ENCODE measurements around the gene PANX3. TPM values are rescaled to one million over a fixed set of nuclear protein-coding genes. Genes with fewer than 3 reads are reported as not detected.

Gene PANX3
- total RNA-seq, 1 experiment from 2014 or later, result not detected

GRCh38 chr11:124595302-124595701 is 15.9 kb upstream of the PANX3 start:
- Histone ChIP-seq H3K79me2 (ENCODE audit: low read length) (no peaks in the 10 kb centered on the region), H3K36me3 (ENCODE audit: low read depth, low read length) (no peaks in the 10 kb centered on the region), H3K4me3 (ENCODE audit: low read length) (no peak overlapping the region), H3K27me3 (ENCODE audit: low read length) (peaks cover 73% of the 10 kb centered on the region), H2AFZ (ENCODE audit: low read length) (no peak overlapping the region), H3K9me3 (ENCODE audit: low read length) (no peaks in the 10 kb centered on the region), H4K20me1 (ENCODE audit: low read length) (no peaks in the 10 kb centered on the region), H3K9ac (ENCODE audit: low read length) (no peak overlapping the region), H3K27ac (ENCODE audit: low read length) (no peak overlapping the region), H3K4me2 (ENCODE audit: low read length) (no peak overlapping the region), H3F3A (ENCODE audit: low read length, unreplicated experiment) (no peaks in the 10 kb centered on the region), H3K4me1 (ENCODE audit: insufficient read depth, low read length) (no peaks in the 10 kb centered on the region), H3K9me2 (replicated peaks; ENCODE audit: low read length) (no peaks in the 10 kb centered on the region)
- DNase-seq (no peak), ATAC-seq (no peak)
- intact Hi-C loops (cut with micrococcal nuclease), result no loop called here
- POLR2A ChIA-PET (ENCODE audit: unreplicated experiment), result no interaction called here
- CTCF ChIA-PET, result no interaction called here
- TF ChIP-seq EZH2phosphoT487 (IDR thresholded peaks at IDR 0.05; ENCODE audit: borderline replicate concordance, low read length) (no peak), EZH2 (IDR thresholded peaks at IDR 0.05; ENCODE audit: low read length, unreplicated experiment) (no peak)
- TF ChIP-seq, protein P1, sequence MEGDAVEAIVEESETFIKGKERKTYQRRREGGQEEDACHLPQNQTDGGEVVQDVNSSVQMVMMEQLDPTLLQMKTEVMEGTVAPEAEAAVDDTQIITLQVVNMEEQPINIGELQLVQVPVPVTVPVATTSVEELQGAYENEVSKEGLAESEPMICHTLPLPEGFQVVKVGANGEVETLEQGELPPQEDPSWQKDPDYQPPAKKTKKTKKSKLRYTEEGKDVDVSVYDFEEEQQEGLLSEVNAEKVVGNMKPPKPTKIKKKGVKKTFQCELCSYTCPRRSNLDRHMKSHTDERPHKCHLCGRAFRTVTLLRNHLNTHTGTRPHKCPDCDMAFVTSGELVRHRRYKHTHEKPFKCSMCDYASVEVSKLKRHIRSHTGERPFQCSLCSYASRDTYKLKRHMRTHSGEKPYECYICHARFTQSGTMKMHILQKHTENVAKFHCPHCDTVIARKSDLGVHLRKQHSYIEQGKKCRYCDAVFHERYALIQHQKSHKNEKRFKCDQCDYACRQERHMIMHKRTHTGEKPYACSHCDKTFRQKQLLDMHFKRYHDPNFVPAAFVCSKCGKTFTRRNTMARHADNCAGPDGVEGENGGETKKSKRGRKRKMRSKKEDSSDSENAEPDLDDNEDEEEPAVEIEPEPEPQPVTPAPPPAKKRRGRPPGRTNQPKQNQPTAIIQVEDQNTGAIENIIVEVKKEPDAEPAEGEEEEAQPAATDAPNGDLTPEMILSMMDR (conservative IDR thresholded peaks at IDR 0.05; ENCODE audit: low read depth, low read length), result no peak
- no TSS peak for BruUV-seq (replicated peaks)

- CTCF ChIA-PET, result no interaction called here
These were observed 13.6 kb upstream of the PANX3 start for GRCh38 chr11:124597626-124598025.

DNA sequence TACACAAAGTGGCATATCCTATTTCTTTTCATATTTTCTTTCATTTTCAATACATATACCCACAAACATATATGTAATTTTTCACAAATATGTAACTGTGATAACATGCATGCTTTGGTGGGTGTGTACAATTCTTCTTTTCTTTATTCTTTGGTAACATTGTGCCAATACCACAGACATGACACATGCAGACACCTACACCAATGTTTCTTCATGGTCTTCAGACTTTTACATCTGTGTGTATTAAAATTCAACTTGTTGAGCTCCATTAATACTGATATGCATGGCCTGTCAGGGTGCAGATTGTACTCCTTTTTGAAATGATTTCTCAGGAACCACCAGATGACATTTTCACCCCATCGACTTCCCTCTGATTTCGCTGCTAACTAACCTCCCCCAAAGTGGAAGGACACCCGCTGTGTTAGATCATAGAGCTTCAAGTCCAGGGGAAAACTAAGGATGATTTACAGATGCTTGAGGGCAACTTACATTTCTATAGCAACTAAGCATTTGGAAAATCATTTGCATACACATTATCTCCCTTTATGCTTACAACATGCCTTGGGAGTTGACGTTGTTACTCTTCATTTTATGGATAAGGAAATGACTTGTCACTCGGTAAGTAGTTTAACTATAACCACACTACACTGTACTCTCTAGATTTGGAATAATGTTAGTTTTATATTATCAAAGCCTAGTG is 10.5 kb upstream of the PANX3 start:
- ChIA-PET POLR2A (ENCODE audit: unreplicated experiment) (no interaction called here), CTCF (interaction anchor here (0.5 kb wide), 1 partner anchor 35 kb away, joined by 3 read pairs; no protein-coding TSS in a partner anchor)
- Histone ChIP-seq H3K27me3 (ENCODE audit: low read length) (peaks cover 23% of the 10 kb centered on the region), H3K79me2 (ENCODE audit: low read length) (no peaks in the 10 kb centered on the region), H3K9me2 (replicated peaks; ENCODE audit: low read length) (no peaks in the 10 kb centered on the region), H3K4me2 (ENCODE audit: low read length) (no peak overlapping the region), H3K27ac (ENCODE audit: low read length) (no peak overlapping the region), H4K20me1 (ENCODE audit: low read length) (no peaks in the 10 kb centered on the region), H3K9ac (ENCODE audit: low read length) (no peak overlapping the region), H3K4me3 (ENCODE audit: low read length) (no peak overlapping the region), H3K36me3 (ENCODE audit: low read depth, low read length) (no peaks in the 10 kb centered on the region), H3K9me3 (ENCODE audit: low read length) (no peaks in the 10 kb centered on the region), H2AFZ (ENCODE audit: low read length) (no peak overlapping the region), H3K4me1 (ENCODE audit: insufficient read depth, low read length) (peaks cover 19% of the 10 kb centered on the region), H3F3A (ENCODE audit: low read length, unreplicated experiment) (no peaks in the 10 kb centered on the region)
- DNase-seq (no peak), ATAC-seq (no peak)
- no peak for TF ChIP-seq EZH2phosphoT487 (IDR thresholded peaks at IDR 0.05; ENCODE audit: borderline replicate concordance, low read length)
- no peak for TF ChIP-seq EZH2 (IDR thresholded peaks at IDR 0.05; ENCODE audit: low read length, unreplicated experiment)
- TF ChIP-seq, protein P1 (conservative IDR thresholded peaks at IDR 0.05; ENCODE audit: low read depth, low read length), result no peak
- intact Hi-C loops (cut with micrococcal nuclease), result no loop called here
- no TSS peak for BruUV-seq (replicated peaks)

More at GRCh38 chr11:124597626-124598025, 13.6 kb upstream of the PANX3 start:
- POLR2A ChIA-PET (ENCODE audit: unreplicated experiment), result no interaction called here
- Histone ChIP-seq H3K4me3 (ENCODE audit: low read length) (no peak overlapping the region), H2AFZ (ENCODE audit: low read length) (no peak overlapping the region), H4K20me1 (ENCODE audit: low read length) (no peaks in the 10 kb centered on the region), H3K9me2 (replicated peaks; ENCODE audit: low read length) (no peaks in the 10 kb centered on the region), H3K9me3 (ENCODE audit: low read length) (no peaks in the 10 kb centered on the region), H3K9ac (ENCODE audit: low read length) (no peak overlapping the region), H3K4me2 (ENCODE audit: low read length) (no peak overlapping the region), H3K27ac (ENCODE audit: low read length) (no peak overlapping the region), H3K79me2 (ENCODE audit: low read length) (no peaks in the 10 kb centered on the region), H3K36me3 (ENCODE audit: low read depth, low read length) (no peaks in the 10 kb centered on the region), H3K27me3 (ENCODE audit: low read length) (peaks cover 51% of the 10 kb centered on the region), H3K4me1 (ENCODE audit: insufficient read depth, low read length) (peaks cover 15% of the 10 kb centered on the region), H3F3A (ENCODE audit: low read length, unreplicated experiment) (no peaks in the 10 kb centered on the region)
- intact Hi-C loops (cut with micrococcal nuclease), result no loop called here
- DNase-seq (no peak), ATAC-seq (no peak)
- TF ChIP-seq EZH2 (IDR thresholded peaks at IDR 0.05; ENCODE audit: low read length, unreplicated experiment), result no peak
- BruUV-seq (replicated peaks), result no TSS peak
